Measurements from ENCODE around the gene MYCL. TPM values are rescaled to one million over a fixed set of nuclear protein-coding genes. Genes with fewer than 3 reads are reported as not detected.

The MYCL gene
- polyA plus RNA-seq, 1 donor from 2014 or later = 0.16 TPM

GRCh38 chr1:39902460-39902807 lies 717 bp upstream of the MYCL start:
- H3K4me1 Mint-ChIP-seq = peaks cover 6 to 11% (median 9%) of the 10 kb centered on the region in 3 donors
- H3K36me3 Mint-ChIP-seq = peaks cover 1% of the 10 kb centered on the region
- H3K9me3 Mint-ChIP-seq = peaks cover 0 to 3% (median 0%) of the 10 kb centered on the region in 3 donors
- peaks cover 34% of the 10 kb centered on the region for H3K27me3 Mint-ChIP-seq
- H3K4me3 Mint-ChIP-seq = peak overlapping the region; percentile 81 to 93 (median 90)
- H3K27ac Mint-ChIP-seq = peak overlapping the region in 1 of 3 donors; percentile 50

GRCh38 chr1:39901464-39901713 lies 328 bp downstream of the MYCL start:
- no peaks in the 10 kb centered on the region for H3K36me3 Mint-ChIP-seq
- H3K27me3 Mint-ChIP-seq = peaks cover 32% of the 10 kb centered on the region
- peaks cover 0 to 3% (median 0%) of the 10 kb centered on the region in 3 donors for H3K9me3 Mint-ChIP-seq
- H3K4me1 Mint-ChIP-seq = peaks cover 6 to 10% (median 9%) of the 10 kb centered on the region in 3 donors
- H3K27ac Mint-ChIP-seq = no peak overlapping the region
- peak overlapping the region in 3 of 4 donors; percentile 43 to 69 (median 63) for H3K4me3 Mint-ChIP-seq

- H3K4me3 Mint-ChIP-seq = peak overlapping the region; percentile 69 to 87 (median 76)
Measured at GRCh38 chr1:39900662-39901463, 854 bp downstream of the MYCL start.

GRCh38 chr1:39899611-39900538 lies 1.8 kb downstream of the MYCL start:
- H3K9me3 Mint-ChIP-seq = peaks cover 0 to 3% (median 0%) of the 10 kb centered on the region in 3 donors
- H3K27ac Mint-ChIP-seq = no peak overlapping the region
- H3K4me3 Mint-ChIP-seq = peak overlapping the region; percentile 55 to 85 (median 70)
- H3K36me3 Mint-ChIP-seq = no peaks in the 10 kb centered on the region
- H3K4me1 Mint-ChIP-seq = peaks cover 6 to 10% (median 9%) of the 10 kb centered on the region in 3 donors
- peaks cover 26% of the 10 kb centered on the region for H3K27me3 Mint-ChIP-seq

More at GRCh38 chr1:39900662-39901463, 854 bp downstream of the MYCL start:
- Mint-ChIP-seq H3K36me3 (no peaks in the 10 kb centered on the region), H3K9me3 (peaks cover 0 to 3% (median 0%) of the 10 kb centered on the region in 3 donors), H3K27ac (no peak overlapping the region), H3K4me1 (peaks cover 6 to 10% (median 9%) of the 10 kb centered on the region in 3 donors), H3K27me3 (peaks cover 32% of the 10 kb centered on the region)

GRCh38 chr1:39898648-39899603 lies 2.8 kb downstream of the MYCL start:
- peaks cover 28% of the 10 kb centered on the region for H3K27me3 Mint-ChIP-seq
- H3K4me1 Mint-ChIP-seq = peaks cover 6 to 10% (median 9%) of the 10 kb centered on the region in 3 donors
- H3K9me3 Mint-ChIP-seq = peaks cover 0 to 3% (median 0%) of the 10 kb centered on the region in 3 donors
- peak overlapping the region in 2 of 3 donors; percentile 27 to 45 for H3K27ac Mint-ChIP-seq
- peak overlapping the region in 2 of 4 donors; percentile 28 to 77 for H3K4me3 Mint-ChIP-seq
- no peaks in the 10 kb centered on the region for H3K36me3 Mint-ChIP-seq

GRCh38 chr1:39898191-39898590 lies 3.5 kb downstream of the MYCL start:
- Mint-ChIP-seq H3K9me3 (peaks cover 0 to 2% (median 0%) of the 10 kb centered on the region in 3 donors), H3K4me1 (peaks cover 6 to 10% (median 9%) of the 10 kb centered on the region in 3 donors), H3K4me3 (peak overlapping the region in 1 of 4 donors; percentile 44), H3K27me3 (peaks cover 30% of the 10 kb centered on the region), H3K36me3 (no peaks in the 10 kb centered on the region), H3K27ac (no peak overlapping the region)

- Mint-ChIP-seq H3K36me3 (no peaks in the 10 kb centered on the region), H3K4me3 (peak overlapping the region in 1 of 4 donors; percentile 44), H3K27ac (no peak overlapping the region), H3K27me3 (peaks cover 26% of the 10 kb centered on the region), H3K4me1 (peaks cover 4 to 10% (median 4%) of the 10 kb centered on the region in 3 donors), H3K9me3 (no peaks in the 10 kb centered on the region)
Measured at GRCh38 chr1:39896909-39897685, 4.6 kb downstream of the MYCL start.

- Mint-ChIP-seq H3K27ac (no peak overlapping the region), H3K4me1 (peaks cover 4 to 10% (median 4%) of the 10 kb centered on the region in 3 donors), H3K9me3 (no peaks in the 10 kb centered on the region), H3K4me3 (peak overlapping the region in 1 of 4 donors; percentile 43), H3K27me3 (peaks cover 33% of the 10 kb centered on the region), H3K36me3 (no peaks in the 10 kb centered on the region)
Measured at GRCh38 chr1:39895731-39896480, 5.8 kb downstream of the MYCL start.

GRCh38 chr1:39894884-39895495 lies 6.7 kb downstream of the MYCL start:
- Mint-ChIP-seq H3K4me3 (no peak overlapping the region), H3K27ac (no peak overlapping the region), H3K4me1 (peaks cover 3 to 10% (median 5%) of the 10 kb centered on the region in 3 donors), H3K27me3 (peaks cover 28% of the 10 kb centered on the region), H3K36me3 (no peaks in the 10 kb centered on the region), H3K9me3 (no peaks in the 10 kb centered on the region)

- H3K9me3 Mint-ChIP-seq = no peaks in the 10 kb centered on the region
- no peak overlapping the region for H3K4me3 Mint-ChIP-seq
- peaks cover 3 to 5% (median 5%) of the 10 kb centered on the region in 3 donors for H3K4me1 Mint-ChIP-seq
- no peaks in the 10 kb centered on the region for H3K36me3 Mint-ChIP-seq
- H3K27ac Mint-ChIP-seq = no peak overlapping the region
- peaks cover 21% of the 10 kb centered on the region for H3K27me3 Mint-ChIP-seq
Measured at GRCh38 chr1:39892601-39893595, 8.8 kb downstream of the MYCL start.

- no peak overlapping the region for H3K4me3 Mint-ChIP-seq
- peaks cover 3 to 5% (median 5%) of the 10 kb centered on the region in 3 donors for H3K4me1 Mint-ChIP-seq
- H3K9me3 Mint-ChIP-seq = no peaks in the 10 kb centered on the region
- no peaks in the 10 kb centered on the region for H3K36me3 Mint-ChIP-seq
- H3K27ac Mint-ChIP-seq = no peak overlapping the region
- H3K27me3 Mint-ChIP-seq = peaks cover 21% of the 10 kb centered on the region
Measured at GRCh38 chr1:39890880-39891279, 10.8 kb downstream of the MYCL start.

GRCh38 chr1:39890273-39890672 lies 11.4 kb downstream of the MYCL start:
- no peaks in the 10 kb centered on the region for H3K9me3 Mint-ChIP-seq
- H3K4me1 Mint-ChIP-seq = peaks cover 3 to 5% (median 5%) of the 10 kb centered on the region in 3 donors
- no peak overlapping the region for H3K27ac Mint-ChIP-seq
- H3K36me3 Mint-ChIP-seq = no peaks in the 10 kb centered on the region
- peaks cover 21% of the 10 kb centered on the region for H3K27me3 Mint-ChIP-seq
- H3K4me3 Mint-ChIP-seq = no peak overlapping the region

Measured in IgD-negative memory B cell (primary cell).